Measurements from ENCODE around the gene WDR4.
A peak's percentile ranks its signal among the peaks of the same experiment; 100 is the strongest.
"Not testable (repeated sequence)": the region's sequence is repeated elsewhere in the genome, so short reads cannot be mapped to it uniquely, and the experiment has no call there.

Gene WDR4

GRCh38 chr21:42878993-42879787 lies at the start of gene WDR4:
Gene WDR4, minus strand, starts transcription at chr21:42879539. Its CDS starts 44 bp downstream, at chr21:42879495.
- no peak for FAIRE-seq

GRCh38 chr21:42927474-42928200 lies 48.3 kb upstream of the WDR4 start:
- not testable (repeated sequence) for FAIRE-seq

- FAIRE-seq = no peak
Observed at GRCh38 chr21:42925114-42925926, 46.0 kb upstream of the WDR4 start, which contains the start of gene ERVH48-1. Gene ERVH48-1, minus strand, starts transcription at chr21:42925630. Its CDS starts 6,624 bp downstream, at chr21:42919006.

- FAIRE-seq = no peak
Observed at GRCh38 chr21:42924433-42924751, 45.1 kb upstream of the WDR4 start.

- FAIRE-seq = peak; percentile 80
Observed at GRCh38 chr21:42923553-42924432, 44.5 kb upstream of the WDR4 start.

- FAIRE-seq = no peak
Observed at GRCh38 chr21:42922918-42923317, 43.6 kb upstream of the WDR4 start.

GRCh38 chr21:42921927-42922326 lies 42.6 kb upstream of the WDR4 start:
- no peak for FAIRE-seq

- no peak for FAIRE-seq
Observed at GRCh38 chr21:42918291-42918690, 39.0 kb upstream of the WDR4 start.

- no peak for FAIRE-seq
Observed at GRCh38 chr21:42913476-42913875, 34.1 kb upstream of the WDR4 start.

- FAIRE-seq = not testable (repeated sequence)
Observed at GRCh38 chr21:42911920-42912319, 32.6 kb upstream of the WDR4 start.

GRCh38 chr21:42908484-42908883 lies 29.1 kb upstream of the WDR4 start:
- not testable (repeated sequence) for FAIRE-seq

- no peak for FAIRE-seq
Observed at GRCh38 chr21:42906233-42906632, 26.9 kb upstream of the WDR4 start.

- FAIRE-seq = no peak
Observed at GRCh38 chr21:42905195-42905594, 25.9 kb upstream of the WDR4 start.

- no peak for FAIRE-seq
Observed at GRCh38 chr21:42903817-42904216, 24.5 kb upstream of the WDR4 start.

- no peak for FAIRE-seq
Observed at GRCh38 chr21:42900446-42900845, 21.1 kb upstream of the WDR4 start.

- FAIRE-seq = peak; percentile 65
Observed at GRCh38 chr21:42892931-42893755, 13.8 kb upstream of the WDR4 start, which contains the start of gene NDUFV3. Gene NDUFV3, plus strand, starts transcription at chr21:42893309. Its CDS starts 25 bp downstream, at chr21:42893334.

GRCh38 chr21:42892582-42892930 lies 13.2 kb upstream of the WDR4 start:
- no peak for FAIRE-seq

- no peak for FAIRE-seq
Observed at GRCh38 chr21:42887326-42887725, 8.0 kb upstream of the WDR4 start.

GRCh38 chr21:42883921-42884320 lies 4.6 kb upstream of the WDR4 start:
- FAIRE-seq = no peak

- FAIRE-seq = no peak
Observed at GRCh38 chr21:42880352-42880751, 1.0 kb upstream of the WDR4 start.

- FAIRE-seq = no peak
Observed at GRCh38 chr21:42878678-42878992, 704 bp downstream of the WDR4 start.

- FAIRE-seq = not testable (repeated sequence)
Observed at GRCh38 chr21:42875811-42876210, 3.5 kb downstream of the WDR4 start.
